Mesenteric fat pad (tissue), 1 donor: ENCODE results near the gene PTPRC. TPM values are rescaled to one million over a fixed set of nuclear protein-coding genes. Genes with fewer than 3 reads are reported as not detected.

Experiments used
- DNase-seq: peaks from one replicate; pipeline ENCODE4 v3.0.0-alpha.2; 2020; ENCODE audit warnings: low spot score
- total RNA-seq: library from RNA; stranded (reverse); fragmentation: NEBNext Ultra II Directional; extraction: Animal tissue kit (Norgen Biotek cat#: 25700); gene quantifications from one replicate; pipeline ENCODE4 v1.2.1, GENCODE V29; 2021
- donor health status: DM: yes; HTN: yes; CAD: no.

Gene PTPRC
- total RNA-seq, 1 donor from 2014 or later = 65.8 TPM

DNA sequence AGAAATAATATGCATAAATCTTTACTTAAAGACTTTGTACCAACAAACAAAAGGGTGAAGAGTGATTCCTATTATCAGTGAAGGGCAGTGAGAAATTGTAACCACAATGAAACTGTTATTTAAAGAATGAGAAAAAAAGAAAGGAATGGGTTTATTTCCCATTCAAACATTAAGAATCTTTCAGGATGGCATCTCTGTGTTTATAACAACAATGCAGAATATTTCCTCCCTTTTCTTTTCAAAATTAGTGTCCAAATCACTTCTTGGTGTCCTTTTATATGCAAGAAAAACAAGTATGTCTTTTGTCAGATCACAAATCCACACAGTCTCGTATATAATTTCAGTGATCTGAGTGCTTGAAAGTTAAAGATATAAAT lies 61.2 kb downstream of the PTPRC start:
- no peak for DNase-seq

DNA sequence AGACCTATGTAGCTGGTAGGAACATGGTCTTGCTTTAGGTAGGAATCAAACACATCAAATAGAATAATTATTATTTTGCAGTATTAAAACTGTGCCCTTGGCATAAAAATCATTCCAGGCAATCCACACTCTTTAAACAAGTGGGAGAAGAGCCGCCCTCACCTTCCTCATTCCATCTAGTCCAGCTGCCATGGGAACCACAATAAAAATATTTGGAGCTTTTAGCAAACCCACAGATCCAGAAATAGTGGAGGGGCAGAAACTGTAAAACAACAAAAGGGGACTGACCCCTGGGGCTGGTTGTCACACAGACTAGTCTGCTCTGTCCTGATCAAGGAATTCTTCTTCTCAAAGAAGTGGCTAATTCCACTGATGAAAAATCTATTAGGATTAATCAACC lies 61.6 kb downstream of the PTPRC start:
- no peak for DNase-seq

DNA sequence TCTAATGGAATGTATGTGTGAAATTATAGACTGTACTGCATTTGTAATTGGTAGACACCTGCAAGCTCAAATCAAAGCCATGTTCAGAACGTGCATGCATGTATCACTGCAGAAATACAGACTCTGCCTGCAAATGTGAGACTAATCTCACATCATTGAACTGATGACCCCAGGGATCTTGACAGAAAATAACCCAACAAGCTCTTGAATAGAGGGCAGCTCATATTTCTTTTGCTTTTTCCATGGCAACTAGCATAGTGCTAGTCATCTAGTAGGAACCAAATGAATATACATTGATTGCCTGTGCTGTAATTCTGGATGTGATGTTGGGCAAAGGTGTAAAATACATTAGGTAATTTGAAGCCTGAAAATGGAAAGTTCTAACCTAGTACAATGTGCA lies 62.4 kb downstream of the PTPRC start:
- DNase-seq = no peak

DNA sequence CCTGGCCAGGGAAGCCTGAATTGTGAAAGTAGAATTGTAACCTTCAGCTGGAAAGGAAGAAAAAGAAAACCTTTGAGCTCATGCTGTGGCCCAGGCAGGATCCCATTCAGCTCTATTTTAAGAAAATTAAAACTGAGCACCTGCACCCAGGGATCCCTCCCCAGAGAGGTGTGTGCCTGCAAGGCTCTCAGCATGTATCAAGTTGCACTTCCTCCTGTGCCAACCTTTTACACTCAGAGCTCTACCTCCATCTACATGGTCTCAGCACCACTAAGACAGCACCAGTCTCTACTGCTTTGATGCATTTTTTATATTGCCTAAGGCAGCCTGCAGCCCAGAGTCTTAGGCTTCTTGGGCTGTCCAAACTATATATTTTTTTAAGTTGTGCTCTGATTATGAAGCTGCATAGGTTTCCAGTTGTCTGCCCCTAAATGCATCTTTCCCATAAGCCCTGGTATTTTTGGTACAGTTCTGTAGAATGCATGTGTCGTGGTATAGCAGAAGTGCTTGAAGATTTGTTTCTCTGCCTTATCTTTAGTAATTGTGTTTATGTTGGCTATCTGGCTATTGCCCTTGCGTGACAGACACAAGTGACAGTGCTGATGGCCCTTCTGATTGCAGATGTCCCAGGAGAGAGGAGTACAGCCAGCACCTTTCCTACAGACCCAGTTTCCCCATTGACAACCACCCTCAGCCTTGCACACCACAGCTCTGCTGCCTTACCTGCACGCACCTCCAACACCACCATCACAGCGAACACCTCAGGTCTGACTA lies 63.1 kb downstream of the PTPRC start:
- no peak for DNase-seq

DNA sequence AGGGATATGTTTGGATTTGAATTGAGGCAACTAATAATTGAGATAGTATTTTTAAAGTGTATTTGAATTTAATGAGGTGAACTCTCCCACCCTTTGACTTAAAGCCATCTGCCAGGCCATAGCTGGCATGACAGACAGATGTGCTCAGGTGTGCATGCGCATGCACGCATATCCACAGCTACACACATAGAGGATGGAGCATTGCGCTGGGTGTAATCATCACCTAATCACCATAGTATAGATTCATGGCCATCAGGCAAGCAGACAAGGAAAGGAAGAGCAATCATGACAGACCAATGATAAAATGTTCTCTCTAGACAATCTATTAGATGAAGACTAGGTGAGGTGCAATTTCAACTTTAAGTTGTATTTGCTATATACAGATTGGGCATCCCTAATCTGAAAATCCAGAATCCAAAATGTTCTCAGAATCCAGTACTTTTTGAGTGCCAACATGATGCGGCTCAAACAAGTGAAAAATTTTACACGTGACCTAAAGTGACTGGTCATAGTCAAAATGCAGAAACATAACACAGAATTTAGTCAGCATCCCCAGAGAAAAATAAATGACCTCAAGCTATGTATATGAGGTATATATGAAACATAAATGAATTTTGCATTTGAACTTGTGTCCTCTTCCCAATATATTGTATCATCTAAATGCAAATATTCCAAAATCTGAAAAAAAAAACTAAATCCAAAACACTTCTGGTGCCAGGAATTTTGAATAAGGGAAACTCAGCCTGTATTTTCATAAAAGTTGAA lies 70.1 kb downstream of the PTPRC start:
- no peak for DNase-seq

DNA sequence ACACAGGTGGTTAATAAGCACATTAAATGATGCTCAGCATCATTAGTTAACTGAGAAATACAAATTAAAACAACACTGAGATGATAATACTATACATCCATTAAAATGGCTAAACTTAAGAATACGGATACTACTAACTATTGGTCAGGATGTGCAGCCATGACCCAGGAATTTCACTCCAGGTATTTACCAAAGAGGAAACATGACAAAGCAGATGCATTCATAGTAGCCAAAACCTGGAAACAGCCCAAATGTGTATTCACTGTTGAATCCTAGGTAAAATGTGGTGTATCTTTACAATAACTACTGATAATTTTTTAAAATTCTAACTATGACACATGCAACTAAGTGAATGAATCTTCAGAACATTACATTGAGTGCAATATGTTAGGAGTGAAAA lies 73.0 kb downstream of the PTPRC start:
- no peak for DNase-seq

DNA sequence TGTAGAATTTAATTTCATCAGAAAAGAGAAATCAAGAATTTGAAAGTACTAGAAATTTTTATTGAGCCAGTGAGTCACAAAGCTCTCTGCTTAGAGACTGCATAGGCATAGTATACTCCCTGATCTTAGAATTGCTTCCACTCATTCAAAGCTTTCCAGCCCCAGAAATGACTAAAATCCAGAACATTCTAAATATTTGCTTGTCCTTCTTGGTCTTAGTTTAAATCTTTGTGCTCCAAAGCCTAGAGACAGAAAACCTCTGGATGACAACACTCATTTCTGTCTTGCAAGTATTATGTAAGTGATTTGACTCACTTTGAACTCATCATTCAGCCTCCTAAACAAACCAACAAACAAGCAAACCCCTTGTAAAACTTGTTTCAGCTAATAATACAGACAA lies 74.2 kb downstream of the PTPRC start:
- DNase-seq = no peak

DNA sequence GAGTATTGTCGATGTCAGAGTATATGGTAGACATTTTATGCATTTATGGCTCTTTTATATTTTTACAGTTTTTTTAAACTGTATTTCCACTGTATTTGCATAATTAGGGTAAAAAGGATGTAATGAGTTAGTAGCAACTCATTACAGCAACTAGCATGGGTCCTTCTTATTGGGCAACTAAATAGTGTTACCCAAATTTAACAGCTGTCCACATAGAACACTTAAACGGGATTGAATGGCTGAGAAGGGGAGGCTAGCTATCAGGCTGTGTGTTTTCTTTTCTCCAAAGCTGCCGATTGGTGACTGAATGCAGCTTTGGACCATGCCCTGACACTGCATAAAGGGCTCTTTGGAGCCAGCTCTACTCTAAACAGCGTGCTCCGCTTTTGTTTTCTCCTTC lies 75.4 kb downstream of the PTPRC start:
- DNase-seq = no peak

DNA sequence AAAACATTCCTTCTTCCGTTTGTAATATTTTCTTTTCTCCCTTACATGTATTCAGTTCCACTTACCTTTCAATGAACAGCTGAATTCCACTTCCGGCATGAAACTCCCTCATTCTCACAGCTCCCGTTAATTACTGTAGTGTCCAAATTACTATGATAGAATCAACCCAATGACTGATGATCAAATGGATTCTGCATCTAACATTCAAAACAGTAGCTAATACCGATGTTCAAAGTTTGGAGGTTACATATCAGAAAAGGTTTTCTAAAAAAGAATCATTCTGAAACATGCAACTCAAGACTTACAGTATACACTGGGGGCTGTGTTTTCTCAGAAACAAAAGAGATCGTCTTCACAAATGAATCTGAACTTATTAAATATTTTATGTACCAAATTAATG lies 77.2 kb downstream of the PTPRC start:
- DNase-seq = no peak

DNA sequence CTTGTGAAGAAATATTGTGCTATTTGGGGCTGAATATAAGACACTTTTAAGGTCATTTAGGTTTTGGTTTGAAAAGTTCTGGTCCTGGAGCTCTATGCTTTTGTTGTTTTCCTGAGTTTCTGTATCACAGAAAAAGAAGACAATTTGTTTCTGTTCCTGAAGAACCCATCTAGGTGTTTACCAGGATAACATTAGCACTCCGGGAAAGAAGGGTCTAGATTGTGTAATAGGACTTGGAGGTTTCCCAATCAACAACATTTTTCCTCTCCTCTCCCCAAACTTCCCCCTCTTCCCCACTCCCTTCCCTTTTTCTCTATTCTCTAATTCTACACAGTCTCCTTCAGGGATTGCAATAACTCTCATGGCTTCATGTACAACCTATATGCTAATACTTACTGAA lies 78.7 kb downstream of the PTPRC start:
- DNase-seq = no peak

DNA sequence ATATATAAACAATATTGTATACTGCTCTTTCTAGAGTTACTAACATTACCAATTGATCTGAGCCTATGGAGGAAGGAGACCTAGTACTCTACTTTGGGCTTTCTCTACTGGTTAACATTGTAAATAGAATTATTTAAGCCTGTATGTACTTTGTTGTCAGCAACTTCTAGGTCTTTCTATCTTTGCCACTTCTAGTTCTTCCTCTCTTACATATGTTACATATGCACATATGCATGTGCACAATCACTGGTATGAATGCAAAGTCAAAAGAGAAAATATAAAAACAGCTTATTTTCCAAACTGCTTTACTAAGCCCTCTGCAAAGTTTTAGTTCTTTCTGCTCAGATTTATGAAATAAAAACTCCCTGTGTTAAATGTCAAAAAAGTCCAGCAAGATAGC lies 84.3 kb downstream of the PTPRC start:
- no peak for DNase-seq

DNA sequence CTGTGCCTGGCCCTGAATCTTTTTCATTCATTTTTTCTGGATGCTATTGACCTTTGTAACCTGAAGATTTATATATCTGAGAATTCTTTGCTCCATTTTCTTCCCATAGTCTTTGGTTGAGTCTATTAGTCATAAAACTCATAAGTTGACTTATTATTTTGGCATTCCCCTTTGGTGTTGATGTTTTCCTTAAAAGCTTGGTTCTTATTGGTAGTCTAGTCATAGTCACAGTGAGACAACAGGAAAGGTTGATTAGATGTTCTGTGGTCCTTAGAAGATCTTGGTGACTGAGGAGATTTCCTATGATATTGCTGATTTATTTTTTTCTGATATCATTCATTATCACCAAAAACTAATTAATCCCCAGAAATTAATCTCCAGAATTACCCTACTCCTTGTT lies 86.2 kb downstream of the PTPRC start:
- DNase-seq = no peak

DNA sequence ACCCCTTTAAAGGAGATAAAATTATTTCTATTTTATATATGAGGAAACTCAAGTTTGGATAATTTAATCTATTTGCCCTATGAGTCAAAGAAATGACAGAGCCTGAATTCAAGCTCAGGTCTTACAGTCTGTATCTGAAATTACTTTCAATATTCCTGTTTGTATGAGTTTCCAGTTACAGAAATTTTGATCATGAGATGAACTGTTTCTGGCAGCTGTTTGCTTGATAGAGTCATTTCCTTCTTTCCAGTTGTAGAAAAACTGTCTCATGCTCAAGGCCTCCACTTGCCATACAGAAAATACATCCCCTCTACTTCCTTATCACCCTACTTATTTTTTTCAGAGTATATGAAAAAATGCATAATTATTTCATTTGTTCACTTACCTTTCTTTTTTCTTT lies 87.6 kb downstream of the PTPRC start:
- no peak for DNase-seq

DNA sequence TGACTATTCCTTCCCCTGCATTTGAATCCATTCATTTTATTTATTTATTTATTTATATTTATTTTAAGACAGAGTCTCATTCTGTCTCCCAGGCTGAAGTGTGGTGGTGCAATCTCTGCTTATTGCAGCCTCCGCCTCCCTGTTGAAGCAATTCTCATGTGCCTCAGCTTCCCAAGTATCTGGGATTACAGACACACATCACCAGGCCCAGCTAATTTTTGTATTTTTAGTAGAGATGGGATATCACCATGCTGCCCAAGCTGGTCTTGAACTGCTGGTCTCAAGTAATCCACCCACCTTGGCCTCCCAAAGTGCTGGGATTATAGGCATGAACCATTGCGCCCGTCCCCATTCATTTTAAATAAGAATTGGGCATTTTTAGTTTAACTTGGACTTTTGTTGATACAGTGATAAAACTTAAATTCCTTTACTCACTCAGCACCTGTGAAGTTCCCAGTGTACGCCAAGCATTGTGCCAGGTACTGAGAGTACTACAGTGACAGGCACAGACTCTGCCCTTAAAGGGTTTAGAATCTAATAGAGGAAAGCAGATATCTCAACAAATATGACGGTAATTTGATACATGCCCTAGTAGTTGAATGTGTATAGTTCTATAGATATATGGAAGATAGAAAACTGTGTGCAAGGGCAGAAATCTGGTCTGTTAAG lies 90.5 kb downstream of the PTPRC start:
- DNase-seq = no peak

DNA sequence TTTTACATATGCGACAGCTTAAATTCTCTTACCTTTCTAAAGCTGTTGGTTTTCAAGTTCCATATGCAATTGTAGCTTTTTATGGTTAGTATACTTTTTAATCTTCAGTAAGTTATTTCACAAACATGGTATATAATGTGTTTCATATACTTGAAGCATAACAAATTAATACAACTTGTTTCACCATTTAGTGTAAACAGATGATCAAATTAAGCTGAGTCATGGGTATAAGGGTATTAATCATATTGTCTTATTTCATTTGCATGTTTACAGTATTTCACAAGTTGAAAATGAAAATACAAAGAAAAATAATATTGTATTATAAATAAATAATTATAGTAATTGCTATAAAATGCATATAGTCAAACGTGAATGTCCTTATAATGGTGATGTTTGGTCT lies 92.1 kb downstream of the PTPRC start:
- no peak for DNase-seq

DNA sequence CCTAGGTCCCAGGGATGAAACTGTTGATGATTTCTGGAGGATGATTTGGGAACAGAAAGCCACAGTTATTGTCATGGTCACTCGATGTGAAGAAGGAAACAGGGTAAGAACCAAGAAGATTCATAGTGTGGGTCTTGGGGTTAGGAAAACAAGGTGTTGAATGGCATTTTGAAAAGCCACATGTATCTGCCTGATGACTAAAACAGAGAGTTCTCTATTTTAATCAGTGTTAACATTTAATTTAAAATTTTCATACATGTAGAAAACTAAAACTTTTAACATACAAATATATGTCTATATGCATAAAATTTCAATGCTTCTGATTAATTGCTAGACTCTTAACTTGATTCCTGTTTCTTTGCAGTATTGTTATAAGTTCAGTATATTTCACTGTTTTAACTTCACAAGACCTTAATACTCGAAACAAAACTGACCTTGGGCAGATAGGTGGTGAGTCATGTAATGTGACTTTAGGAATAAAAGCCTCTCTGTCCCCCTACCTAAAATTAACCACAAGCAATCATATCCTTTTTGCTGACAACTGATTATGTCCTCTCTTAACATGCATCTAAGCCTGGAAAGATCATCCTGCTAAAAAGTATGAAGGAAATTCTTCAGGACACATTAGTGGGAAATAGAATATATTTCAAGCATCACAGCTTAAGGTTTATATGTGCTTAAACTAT lies 95.6 kb downstream of the PTPRC start:
- no peak for DNase-seq

DNA sequence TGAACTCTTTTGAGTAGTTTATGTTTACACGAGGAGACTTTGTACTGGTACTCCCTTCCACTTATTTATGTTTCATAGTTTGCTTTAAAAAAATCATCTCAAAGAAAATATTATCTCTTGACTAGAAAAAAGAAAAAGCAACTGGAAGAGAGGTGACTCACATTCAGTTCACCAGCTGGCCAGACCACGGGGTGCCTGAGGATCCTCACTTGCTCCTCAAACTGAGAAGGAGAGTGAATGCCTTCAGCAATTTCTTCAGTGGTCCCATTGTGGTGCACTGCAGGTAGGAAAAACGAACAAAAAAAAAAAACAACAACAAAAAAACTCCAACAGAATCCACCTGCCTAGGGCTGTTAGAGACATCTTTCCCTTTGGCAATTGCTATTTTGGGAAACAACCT lies 102.9 kb downstream of the PTPRC start:
- no peak for DNase-seq

DNA sequence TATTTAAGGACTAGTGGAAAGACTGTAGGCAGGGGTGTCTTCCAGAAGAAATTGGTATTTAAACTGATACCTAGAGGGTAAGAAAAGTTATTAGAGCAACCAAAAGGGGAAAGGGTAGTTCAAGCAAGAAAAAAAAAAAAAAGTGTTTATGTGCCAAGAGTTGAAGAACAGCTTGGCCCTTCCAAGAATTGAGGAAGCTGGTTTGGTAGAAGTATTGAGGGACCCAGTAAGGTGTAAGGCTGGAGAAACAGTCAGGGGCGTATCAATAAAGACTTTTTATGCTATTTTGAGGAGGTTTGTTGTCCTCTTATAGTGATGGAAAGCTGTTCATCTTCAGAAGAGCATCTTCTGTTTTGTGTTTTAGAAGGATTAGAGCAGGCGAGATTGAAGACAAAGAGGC lies 108.3 kb downstream of the PTPRC start:
- no peak for DNase-seq

DNA sequence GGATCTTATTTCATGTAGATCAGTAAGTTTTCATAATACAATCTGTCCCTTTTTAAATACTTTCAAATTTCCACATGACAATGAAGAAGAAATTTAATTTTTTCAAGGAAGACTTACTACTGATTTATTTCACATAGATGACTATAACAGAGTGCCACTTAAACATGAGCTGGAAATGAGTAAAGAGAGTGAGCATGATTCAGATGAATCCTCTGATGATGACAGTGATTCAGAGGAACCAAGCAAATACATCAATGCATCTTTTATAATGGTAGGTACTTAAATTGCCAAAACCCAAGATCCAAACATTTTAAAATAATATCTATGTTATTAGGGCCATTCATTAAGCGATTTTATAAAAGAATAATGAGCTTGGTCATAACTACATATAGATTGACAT lies 110.4 kb downstream of the PTPRC start:
- DNase-seq = no peak

DNA sequence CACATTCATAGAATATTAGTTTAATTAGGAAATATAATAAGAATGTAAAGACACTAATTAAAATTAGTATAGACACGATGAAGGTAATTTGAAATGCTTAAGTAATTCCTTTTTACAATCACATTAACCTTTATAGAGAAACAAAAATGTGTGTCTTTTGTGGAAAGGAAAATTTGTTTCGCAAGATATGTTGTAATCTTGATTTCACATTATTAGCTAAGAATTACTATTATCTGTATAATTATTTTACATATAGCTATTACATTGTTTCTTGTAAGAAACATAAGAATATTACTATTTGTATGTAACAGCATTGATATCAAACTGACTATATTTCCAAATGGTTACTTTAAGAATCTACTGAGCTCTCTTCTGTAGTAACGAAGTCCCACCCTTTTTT lies 111.2 kb downstream of the PTPRC start:
- DNase-seq = no peak

DNA sequence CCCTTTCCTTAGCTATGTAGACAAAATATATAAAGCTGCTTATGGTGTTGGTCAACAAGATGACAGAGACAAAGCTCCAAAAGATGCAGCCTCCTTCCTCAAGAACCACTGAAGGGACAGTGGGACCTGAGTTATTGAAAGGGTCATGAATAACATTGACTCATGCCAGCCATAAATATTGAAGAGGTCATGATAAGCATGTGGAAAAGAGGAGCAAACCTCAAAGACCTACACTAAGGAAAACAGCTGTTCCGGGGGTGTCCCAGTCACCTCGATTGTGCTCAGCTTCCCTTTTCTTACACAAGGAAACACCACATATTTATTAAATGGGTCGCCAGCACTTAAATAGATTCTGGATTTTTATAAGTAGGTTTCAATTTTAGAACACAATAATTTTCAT lies 112.9 kb downstream of the PTPRC start:
- no peak for DNase-seq

DNA sequence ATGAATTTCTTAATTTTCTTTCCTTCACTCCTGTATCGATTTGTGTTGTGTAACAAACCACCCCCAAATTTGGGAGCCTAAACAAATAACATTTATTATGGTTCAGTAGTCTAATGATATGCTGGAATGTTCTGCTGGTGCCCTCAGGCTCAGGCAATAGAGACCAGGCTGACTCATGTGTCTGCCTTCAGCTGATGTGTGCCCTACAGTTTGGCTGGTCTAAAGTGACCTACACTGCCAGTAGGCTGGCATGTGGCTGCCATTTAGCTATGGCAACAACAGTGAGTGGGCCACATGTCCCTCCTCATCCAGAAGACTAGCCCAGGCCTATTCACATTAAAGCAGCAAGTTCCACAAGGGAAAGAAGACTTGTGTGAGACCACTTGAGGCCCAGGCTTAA lies 115.8 kb downstream of the PTPRC start:
- DNase-seq = no peak
